Gastroesophageal sphincter (tissue), 4 donors: ENCODE results near the gene PPP3CA. TPM values are rescaled to one million over a fixed set of nuclear protein-coding genes. Genes with fewer than 3 reads are reported as not detected.

ENCODE experiments used
- ATAC-seq: fragments of 150-250 bp; one replicate; pipeline ENCODE4 v1.9.1; 2016; ENCODE audit warnings: mild to moderate bottlenecking, moderate library complexity
- H3K27ac ChIP-seq, 4 donors: fragments of 200-600 bp; sonication (generic) in 3 of 4; 1 replicate in 3 of 4; 2 replicates in 1 of 4; pipeline ENCODE4 v1.5.1; 2016 to 2019
- H3K27me3 ChIP-seq: fragments of 200-600 bp; sonication (generic); one replicate; pipeline ENCODE4 v1.5.1; 2019
- H3K36me3 ChIP-seq, 2 donors: fragments of 200-600 bp; sonication (generic); one replicate each; pipeline ENCODE4 v1.5.1; 2019; ENCODE audit warnings: control low read depth in 1 of 2
- H3K4me1 ChIP-seq, 3 donors: fragments of 200-600 bp; sonication (generic); 1 replicate in 2 of 3; 2 replicates in 1 of 3; pipeline ENCODE4 v1.5.1; 2016 to 2019; ENCODE audit warnings: control low read depth in 2 of 3
- H3K4me3 ChIP-seq, 2 donors: fragments of 200-600 bp; sonication (generic); one replicate each; pipeline ENCODE4 v1.5.1; 2019; ENCODE audit warnings: mild to moderate bottlenecking in 1 of 2, moderate library complexity in 1 of 2
- H3K9me3 ChIP-seq, 3 donors: fragments of 200-600 bp; sonication (generic); one replicate each; pipeline ENCODE4 v1.5.1; 2017 to 2019; ENCODE audit warnings: control low read depth in 2 of 3
- CTCF ChIP-seq, 4 experiments: fragments of 200-600 bp in 2 of 4; fragments of 450-650 bp in 2 of 4; sonication (generic) in 1 of 4; IDR thresholded peaks; one replicate each; pipeline ENCODE4 v1.5.1; 2017 to 2019; ENCODE audit warnings: antibody characterized with exemption in 4 of 4, mild to moderate bottlenecking in 2 of 4, moderate library complexity in 2 of 4
- EP300 ChIP-seq: sonication (generic); formaldehyde crosslinking; IDR thresholded peaks from one replicate; pipeline ENCODE4 v1.6.1; 2017; ENCODE audit warnings: antibody characterized with exemption, mild to moderate bottlenecking
- POLR2A ChIP-seq, 2 donors: fragments of 450-650 bp; IDR thresholded peaks; one replicate each; pipeline ENCODE4 v1.6.1; 2017; ENCODE audit warnings: antibody characterized with exemption in 2 of 2, mild to moderate bottlenecking in 2 of 2, moderate library complexity in 1 of 2
- POLR2AphosphoS5 ChIP-seq: sonication (generic); formaldehyde crosslinking; IDR thresholded peaks from one replicate; pipeline ENCODE4 v1.6.1; 2017; ENCODE audit warnings: antibody characterized with exemption
- WGBS, 2 donors: methylation state at CpG; one replicate each; pipeline ENCODE4 v1.1.5; 2018; ENCODE audit warnings: low coverage in 1 of 2; 5-methylcytosine and 5-hydroxymethylcytosine counted together
- total RNA-seq, 4 donors: library from RNA; depleted of rRNA; stranded (reverse); fragments of >200 nt; gene quantifications; one replicate each; pipeline ENCODE4 v1.1.0, GENCODE V29; 2016

PPP3CA gene
- total RNA-seq, 4 donors from 2014 or later: 21.1 to 29.2 (median 24.8) TPM

DNA sequence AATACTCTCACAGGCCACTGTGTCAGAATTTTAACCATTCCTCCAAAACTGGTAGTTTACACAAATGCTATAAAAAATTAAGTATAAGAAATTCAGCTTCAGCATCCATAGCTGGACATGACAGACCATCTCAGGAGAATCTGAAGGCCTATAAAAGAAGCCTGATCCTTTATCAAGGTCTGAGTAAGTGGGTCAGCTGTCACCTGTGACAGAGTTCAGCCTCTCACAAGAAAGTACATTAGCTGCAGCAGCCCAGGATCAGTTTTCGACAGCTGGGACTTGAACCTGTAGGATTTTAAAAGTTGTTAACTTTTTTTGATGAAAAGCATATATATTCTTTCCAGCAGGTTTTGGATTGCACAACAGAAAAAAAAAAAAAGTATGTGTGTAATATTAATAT is 60.7 kb downstream of the PPP3CA start:
- no peak for ATAC-seq
- no peak overlapping the region for H3K4me3 ChIP-seq
- no peaks in the 10 kb centered on the region for H3K36me3 ChIP-seq
- peaks cover 0 to 62% (median 8%) of the 10 kb centered on the region in 3 donors for H3K4me1 ChIP-seq
- H3K9me3 ChIP-seq: no peaks in the 10 kb centered on the region
- WGBS, 2 donors: 82% methylated on average over 1 of the region's 1 CpG
- TF ChIP-seq POLR2A (IDR thresholded peaks at IDR 0.05) (no peak), CTCF (IDR thresholded peaks at IDR 0.05) (no peak)
- no peak overlapping the region for H3K27ac ChIP-seq
- no peaks in the 10 kb centered on the region for H3K27me3 ChIP-seq

DNA sequence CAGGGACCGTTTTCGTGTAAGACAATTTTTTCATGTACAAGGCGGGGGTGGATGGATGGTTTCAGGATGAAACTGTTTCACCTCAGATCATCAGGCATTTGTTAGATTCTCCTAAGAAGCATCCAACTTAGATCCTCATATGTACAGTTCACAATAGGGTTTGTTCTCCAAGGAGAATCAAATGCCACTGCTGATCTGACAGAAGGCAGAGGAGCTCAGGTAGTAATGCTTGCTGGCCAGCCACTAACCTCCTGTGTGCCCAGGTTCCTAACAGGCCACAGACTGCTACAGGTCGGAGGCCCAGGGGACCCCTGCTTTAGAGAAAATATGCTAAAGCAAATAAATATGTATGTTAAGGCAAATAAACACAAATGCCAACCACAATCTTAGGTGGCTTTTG is 61.3 kb downstream of the PPP3CA start:
- Histone ChIP-seq H3K4me3 (no peak overlapping the region), H3K4me1 (peaks cover 0 to 56% (median 5%) of the 10 kb centered on the region in 3 donors), H3K36me3 (no peaks in the 10 kb centered on the region), H3K9me3 (no peaks in the 10 kb centered on the region), H3K27ac (no peak overlapping the region), H3K27me3 (no peaks in the 10 kb centered on the region)
- 77 to 81% methylated on average over 3 to 4 of the region's 4 CpGs for WGBS, 2 donors
- ATAC-seq: no peak
- TF ChIP-seq CTCF (IDR thresholded peaks at IDR 0.05) (no peak), EP300 (no peak), POLR2AphosphoS5 (no peak), POLR2A (IDR thresholded peaks at IDR 0.05) (no peak)

DNA sequence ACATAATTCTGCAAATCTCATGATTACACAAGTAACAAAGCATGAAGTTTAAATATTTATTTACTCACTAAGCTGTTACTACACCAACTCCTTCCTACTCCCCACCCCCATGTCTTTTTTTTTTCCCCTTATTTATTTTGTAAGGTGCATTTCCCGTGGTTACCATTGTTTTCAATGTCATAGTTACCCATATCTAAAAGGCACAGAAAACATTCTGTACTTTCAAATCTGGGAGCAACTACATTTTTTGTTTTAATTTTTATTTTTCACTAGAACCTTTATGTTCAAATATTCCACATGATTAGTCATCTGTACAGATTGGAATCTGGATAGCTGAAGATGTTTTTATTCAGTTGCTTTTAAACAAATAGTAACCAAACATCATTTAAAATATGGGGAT is 62.8 kb downstream of the PPP3CA start:
- no peak for TF ChIP-seq POLR2AphosphoS5
- TF ChIP-seq EP300: no peak
- no peak for TF ChIP-seq POLR2A (IDR thresholded peaks at IDR 0.05)
- TF ChIP-seq CTCF (IDR thresholded peaks at IDR 0.05): no peak
- no peaks in the 10 kb centered on the region for H3K27me3 ChIP-seq
- H3K9me3 ChIP-seq: no peaks in the 10 kb centered on the region
- H3K4me1 ChIP-seq: peaks cover 0 to 59% (median 4%) of the 10 kb centered on the region in 3 donors
- 30 to 35% methylated on average over 1 of the region's 1 CpG for WGBS, 2 donors
- H3K27ac ChIP-seq: no peak overlapping the region
- H3K4me3 ChIP-seq: no peak overlapping the region
- no peaks in the 10 kb centered on the region for H3K36me3 ChIP-seq
- no peak for ATAC-seq

DNA sequence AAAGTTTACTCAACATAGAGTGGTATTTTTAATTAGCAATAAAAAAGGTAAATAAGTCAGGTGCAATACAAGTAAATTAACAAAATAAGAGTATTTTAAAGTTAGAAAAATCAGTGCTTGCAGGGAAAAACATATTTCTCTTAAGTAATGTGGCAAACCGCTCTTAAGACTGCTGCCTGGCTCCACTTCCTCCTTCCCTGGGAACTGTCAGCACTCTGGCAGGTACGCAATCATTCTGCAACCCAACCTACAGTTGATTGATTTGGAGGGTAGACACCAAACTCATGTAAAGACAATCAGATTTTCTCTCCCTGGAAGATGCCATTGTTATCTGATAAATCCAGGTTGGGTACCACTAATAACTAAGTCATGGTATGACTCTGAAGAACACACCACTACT is 63.9 kb downstream of the PPP3CA start:
- no peak for ATAC-seq
- Histone ChIP-seq H3K4me3 (no peak overlapping the region), H3K36me3 (no peaks in the 10 kb centered on the region), H3K4me1 (peaks cover 0 to 55% (median 4%) of the 10 kb centered on the region in 3 donors), H3K9me3 (no peaks in the 10 kb centered on the region), H3K27me3 (no peaks in the 10 kb centered on the region), H3K27ac (no peak overlapping the region)
- TF ChIP-seq CTCF (IDR thresholded peaks at IDR 0.05): no peak
- TF ChIP-seq POLR2A (IDR thresholded peaks at IDR 0.05): no peak
- no peak for TF ChIP-seq EP300
- no peak for TF ChIP-seq POLR2AphosphoS5
- WGBS, 2 donors: 91 to 100% methylated on average over 2 of the region's 2 CpGs

- Histone ChIP-seq H3K27ac (no peak overlapping the region), H3K4me3 (no peak overlapping the region), H3K4me1 (peaks cover 0 to 43% (median under 1%) of the 10 kb centered on the region in 3 donors), H3K9me3 (no peaks in the 10 kb centered on the region), H3K36me3 (no peaks in the 10 kb centered on the region), H3K27me3 (no peaks in the 10 kb centered on the region)
- no peak for ATAC-seq
- TF ChIP-seq EP300: no peak
- TF ChIP-seq POLR2A (IDR thresholded peaks at IDR 0.05): no peak
- TF ChIP-seq CTCF (IDR thresholded peaks at IDR 0.05): no peak
- TF ChIP-seq POLR2AphosphoS5: no peak
- WGBS, 2 donors: 86 to 87% methylated on average over 4 of the region's 4 CpGs
Measured at GRCh38 chr4:101282076-101282844, 65.1 kb downstream of the PPP3CA start.
